ENCODE measurements around the gene CABYR.

The CABYR gene

GRCh38 chr18:24208270-24209035 lies 69.6 kb downstream of the CABYR start:
- H3K4me3 ChIP-seq (ENCODE audit: low read depth, low read length), result no peak overlapping the region
- peak; percentile 48 for DNase-seq (ENCODE audit: low read depth)
- TF ChIP-seq CTCF (conservative IDR thresholded peaks at IDR 0.05; ENCODE audit: low read depth, low read length), result no peak

DNA sequence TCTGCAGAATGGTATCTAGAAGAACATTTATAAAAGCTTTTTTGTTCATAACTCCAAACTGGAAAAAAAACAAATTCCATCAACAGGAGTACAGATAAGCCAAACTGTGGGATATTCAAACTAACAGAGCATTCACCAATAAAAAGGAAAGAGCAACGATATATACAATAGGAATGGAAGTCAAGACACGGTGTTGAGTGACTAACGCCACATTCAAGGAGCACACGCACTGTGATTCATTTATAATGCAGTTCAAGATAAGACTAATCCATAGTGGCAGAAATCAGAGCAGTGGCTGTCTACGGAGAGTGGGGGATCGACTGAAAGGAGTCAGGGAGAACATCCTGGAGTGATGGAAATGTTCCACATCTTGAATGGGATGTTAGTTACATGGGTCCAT lies 70.7 kb downstream of the CABYR start:
- no peak for DNase-seq (ENCODE audit: low read depth)
- H3K4me3 ChIP-seq (ENCODE audit: low read depth, low read length), result no peak overlapping the region
- no peak for TF ChIP-seq CTCF (conservative IDR thresholded peaks at IDR 0.05; ENCODE audit: low read depth, low read length)
